Stimulated activated CD4-positive, alpha-beta T cell treated with anti-CD3 and anti-CD28 coated beads, Interleukin-2, amount 100 ng/mL, for 24 hours (primary cell): Measurements from ENCODE around the gene DCLK3.

Experiments used
- DNase-seq, 2 donors: peaks; one replicate each; pipeline ENCODE4 v3.0.0-alpha.2; 2020

DCLK3 gene

GRCh38 chr3:36663666-36664291 is 100.6 kb downstream of the DCLK3 start:
- DNase-seq: no peak

- no peak for DNase-seq
These were observed 101.7 kb downstream of the DCLK3 start for GRCh38 chr3:36662626-36663025.
